Common myeloid progenitor, CD34-positive (primary cell): ENCODE measurements around the gene ADGRE3.

Source experiments
- CTCF ChIA-PET: fragments of 350-600 bp; sonication (Branson Sonifier 250); formaldehyde crosslinking; loops from one replicate; lab custom pipeline; 2021; ENCODE audit warnings: antibody characterized with exemption; lab: Charles Lee
- POLR2A ChIA-PET: fragments of 350-600 bp; sonication (Branson Sonifier 250); formaldehyde crosslinking; loops from one replicate; lab custom pipeline; 2021; ENCODE audit warnings: antibody characterized with exemption; lab: Charles Lee
- DNase-seq, 3 donors: peaks; one replicate each; pipeline versions ENCODE4 v3.0.0 to v3.0.0-alpha.2; 2013
- H3K27ac ChIP-seq, 2 experiments: 1 replicate in 1 of 2; 2 replicates in 1 of 2; pipeline ENCODE4 v1.7.0; 2013; ENCODE audit warnings: inconsistent platforms in 2 of 2, low read length in 2 of 2, mild to moderate bottlenecking in 2 of 2, low read depth in 1 of 2, moderate library complexity in 1 of 2; ENCODE audit not compliant: severe bottlenecking in 2 of 2, insufficient read depth in 1 of 2, poor library complexity in 1 of 2
- H3K27me3 ChIP-seq, 5 experiments: replicated peaks in 2 of 5; 1 replicate in 3 of 5; 2 replicates in 2 of 5; pipeline versions ENCODE4 v1.6.1 to v1.7.0; 2013; ENCODE audit warnings: low read length in 4 of 5, mild to moderate bottlenecking in 2 of 5, moderate library complexity in 2 of 5, inconsistent platforms in 1 of 5; ENCODE audit not compliant: insufficient read depth in 5 of 5, control insufficient read depth in 4 of 5
- H3K36me3 ChIP-seq, 4 experiments: 1 replicate in 2 of 4; 2 replicates in 2 of 4; pipeline versions ENCODE4 v1.6.1 to v1.7.0; 2013; ENCODE audit warnings: low read length in 3 of 4, control low read depth in 1 of 4, mild to moderate bottlenecking in 1 of 4; ENCODE audit not compliant: control insufficient read depth in 4 of 4, insufficient read depth in 4 of 4
- H3K4me1 ChIP-seq, 4 experiments: 1 replicate in 3 of 4; 2 replicates in 1 of 4; pipeline versions ENCODE4 v1.6.1 to v1.7.1; 2013; ENCODE audit warnings: low read length in 3 of 4, mild to moderate bottlenecking in 3 of 4, control low read depth in 1 of 4, inconsistent platforms in 1 of 4, moderate library complexity in 1 of 4; ENCODE audit not compliant: control insufficient read depth in 4 of 4, insufficient read depth in 4 of 4; ENCODE audit errors: control extremely low read depth in 1 of 4
- H3K4me3 ChIP-seq, 7 experiments: 1 replicate in 4 of 7; 2 replicates in 3 of 7; pipeline versions ENCODE4 v1.5.1 to v1.7.0; 2013; ENCODE audit warnings: mild to moderate bottlenecking in 7 of 7, low read length in 6 of 7, moderate library complexity in 6 of 7, inconsistent platforms in 2 of 7, low read depth in 2 of 7, control low read depth in 1 of 7; ENCODE audit not compliant: insufficient read depth in 4 of 7, control insufficient read depth in 1 of 7; ENCODE audit errors: extremely low read depth in 1 of 7
- H3K9me3 ChIP-seq, 5 experiments: 1 replicate in 4 of 5; 2 replicates in 1 of 5; pipeline versions ENCODE4 v1.6.1 to v1.7.1; 2013; ENCODE audit warnings: low read length in 4 of 5, mild to moderate bottlenecking in 2 of 5, inconsistent platforms in 1 of 5, low read depth in 1 of 5, moderate library complexity in 1 of 5; ENCODE audit not compliant: control insufficient read depth in 4 of 5, insufficient read depth in 2 of 5; ENCODE audit errors: control extremely low read depth in 1 of 5
- WGBS: methylation state at CpG from one replicate; pipeline ENCODE4 v1.1.5; 2013; ENCODE audit not compliant: insufficient coverage; 5-methylcytosine and 5-hydroxymethylcytosine counted together

Gene ADGRE3

DNA sequence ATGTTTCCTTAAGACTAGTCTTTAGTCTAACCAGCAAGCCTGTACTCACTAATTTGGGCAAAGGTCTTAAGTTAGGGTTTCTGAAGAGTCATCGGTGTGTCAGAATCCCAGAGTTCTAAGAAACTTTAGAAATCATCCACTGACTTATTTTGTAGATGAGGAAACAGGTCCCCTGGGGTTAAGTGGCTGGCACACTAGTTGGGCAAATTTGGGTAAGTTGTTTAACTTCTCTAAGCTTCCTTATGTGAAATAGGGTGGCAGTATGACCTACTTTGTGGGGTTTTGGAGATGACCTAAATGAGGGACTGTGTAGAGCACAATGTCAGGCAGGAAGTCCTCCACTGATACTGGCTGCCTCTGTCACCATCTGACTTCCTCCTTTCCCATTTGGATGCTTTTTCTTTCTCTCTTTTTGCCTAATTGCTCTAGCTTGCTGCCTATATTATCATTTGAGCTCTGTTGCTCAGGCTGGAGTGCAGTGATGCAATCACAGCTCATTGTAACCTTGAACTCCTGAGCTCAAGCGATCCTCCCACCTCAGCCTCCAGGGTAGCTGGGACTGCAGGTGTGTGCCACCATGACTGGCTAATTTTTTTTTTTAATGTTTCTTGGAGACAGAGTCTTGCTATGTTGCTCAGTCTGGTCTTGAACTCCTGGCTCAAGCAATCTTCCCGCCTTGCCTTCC lies 2.3 kb downstream of the ADGRE3 start:
- ChIA-PET CTCF (interaction anchor here (0.6 to 5.8 kb wide), 3 partner anchors 13 to 116 kb away, joined by 4 to 32 read pairs (median 8); no protein-coding TSS in a partner anchor), POLR2A (no interaction called here)
- H3K4me1 ChIP-seq, result peaks cover 0 to 17% (median 11%) of the 10 kb centered on the region in 4 experiments
- H3K9me3 ChIP-seq, result peaks cover 0 to 7% (median 6%) of the 10 kb centered on the region in 5 experiments
- H3K27ac ChIP-seq, result no peak overlapping the region
- H3K27me3 ChIP-seq, result no peaks in the 10 kb centered on the region
- 100% methylated on average over 3 of the region's 3 CpGs for WGBS
- no peak overlapping the region for H3K4me3 ChIP-seq
- H3K36me3 ChIP-seq, result no peaks in the 10 kb centered on the region
- DNase-seq, result peak in 2 of 3 donors; percentile 43 to 50

DNA sequence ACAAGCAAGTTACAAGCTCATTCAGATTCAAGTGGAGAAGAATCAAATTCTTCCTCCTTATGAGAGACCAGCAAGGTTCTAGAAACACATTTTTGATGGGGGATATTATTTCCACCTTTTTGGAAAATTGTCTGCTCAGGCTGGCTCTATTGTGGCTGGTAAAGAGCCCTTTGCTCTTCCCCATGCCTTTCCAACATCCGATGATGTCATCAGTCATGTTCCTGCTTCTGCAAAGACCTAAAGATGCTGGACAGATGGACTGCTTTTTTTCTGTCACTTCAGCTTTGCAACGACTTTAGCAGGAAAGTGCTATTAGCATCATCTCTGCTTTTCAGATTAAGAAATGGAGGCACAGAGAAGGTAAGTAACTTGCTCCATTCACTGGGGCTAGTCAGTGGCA lies 4.2 kb downstream of the ADGRE3 start:
- H3K36me3 ChIP-seq, result no peaks in the 10 kb centered on the region
- CTCF ChIA-PET, result interaction anchor here (1.1 kb wide), 1 partner anchor 15 kb away, joined by 5 read pairs; no protein-coding TSS in a partner anchor

DNA sequence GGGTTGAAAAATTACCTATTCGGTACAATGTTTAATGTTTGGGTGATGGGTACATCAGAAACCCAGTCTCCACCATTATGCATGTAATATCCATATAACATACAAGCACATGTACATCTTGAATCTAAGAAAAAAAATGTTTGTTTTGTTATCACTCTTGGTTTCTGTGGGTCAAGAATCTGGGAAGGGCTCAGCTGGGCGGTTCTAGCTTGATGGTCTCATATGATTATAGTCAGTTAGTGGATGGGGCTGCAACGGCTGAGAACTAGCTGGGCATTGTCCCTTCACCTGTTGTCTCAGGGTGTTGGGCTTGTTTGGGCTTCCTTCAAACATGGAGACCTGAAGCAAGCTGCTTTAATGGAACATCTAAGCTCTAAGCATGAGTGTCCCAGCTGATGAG lies 4.7 kb downstream of the ADGRE3 start:
- WGBS, result 82% methylated on average over 2 of the region's 3 CpGs
- ChIA-PET CTCF (interaction anchor here (1.1 kb wide), 1 partner anchor 15 kb away, joined by 5 read pairs; no protein-coding TSS in a partner anchor), POLR2A (no interaction called here)
- no peak for DNase-seq
- Histone ChIP-seq H3K9me3 (peaks cover 0 to 7% (median 6%) of the 10 kb centered on the region in 5 experiments), H3K27me3 (no peaks in the 10 kb centered on the region), H3K4me3 (no peak overlapping the region), H3K36me3 (no peaks in the 10 kb centered on the region), H3K27ac (no peak overlapping the region), H3K4me1 (peaks cover 0 to 14% (median 10%) of the 10 kb centered on the region in 4 experiments)

More for the DNA sequence above, 4.2 kb downstream of the ADGRE3 start:
- Histone ChIP-seq H3K4me1 (peaks cover 0 to 17% (median 11%) of the 10 kb centered on the region in 4 experiments), H3K27ac (no peak overlapping the region), H3K9me3 (peaks cover 0 to 7% (median 6%) of the 10 kb centered on the region in 5 experiments), H3K27me3 (no peaks in the 10 kb centered on the region), H3K4me3 (no peak overlapping the region)
- WGBS, result 72% methylated on average over 2 of the region's 2 CpGs
- POLR2A ChIA-PET, result no interaction called here
- DNase-seq, result no peak

DNA sequence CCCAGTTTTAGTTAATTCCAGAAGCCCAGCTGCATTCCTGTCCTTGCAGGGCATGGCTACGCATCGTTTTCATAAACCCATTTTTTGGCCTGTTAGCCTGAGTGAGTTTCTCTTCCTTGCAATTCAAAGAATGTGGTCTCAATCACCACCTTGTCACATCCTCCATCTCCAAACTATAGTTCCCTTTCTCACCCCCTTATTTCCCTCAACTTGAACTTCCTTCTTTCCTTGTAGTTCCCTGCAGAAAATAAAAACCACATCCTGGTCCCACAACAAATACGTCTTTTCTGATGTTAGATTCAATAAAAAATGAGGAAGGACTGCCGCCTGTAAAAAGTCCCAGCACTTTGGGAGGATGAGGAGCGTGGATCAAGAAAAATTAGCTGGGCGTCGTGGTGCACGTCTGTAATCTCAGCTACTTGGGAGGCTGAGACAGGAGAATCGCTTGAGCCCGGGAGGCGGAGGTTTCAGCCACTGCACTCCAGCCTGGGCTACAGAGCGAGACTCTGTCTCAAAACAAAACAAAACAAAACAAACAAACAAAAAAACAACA lies 13.2 kb downstream of the ADGRE3 start:
- Histone ChIP-seq H3K27me3 (no peaks in the 10 kb centered on the region), H3K9me3 (no peaks in the 10 kb centered on the region), H3K4me3 (no peak overlapping the region), H3K4me1 (peaks cover 0 to 14% (median 9%) of the 10 kb centered on the region in 4 experiments), H3K36me3 (no peaks in the 10 kb centered on the region), H3K27ac (no peak overlapping the region)
- WGBS, result 12% methylated on average over 4 of the region's 12 CpGs
- peak; percentile 40 to 49 (median 44) for DNase-seq
- POLR2A ChIA-PET, result no interaction called here
- CTCF ChIA-PET, result no interaction called here

DNA sequence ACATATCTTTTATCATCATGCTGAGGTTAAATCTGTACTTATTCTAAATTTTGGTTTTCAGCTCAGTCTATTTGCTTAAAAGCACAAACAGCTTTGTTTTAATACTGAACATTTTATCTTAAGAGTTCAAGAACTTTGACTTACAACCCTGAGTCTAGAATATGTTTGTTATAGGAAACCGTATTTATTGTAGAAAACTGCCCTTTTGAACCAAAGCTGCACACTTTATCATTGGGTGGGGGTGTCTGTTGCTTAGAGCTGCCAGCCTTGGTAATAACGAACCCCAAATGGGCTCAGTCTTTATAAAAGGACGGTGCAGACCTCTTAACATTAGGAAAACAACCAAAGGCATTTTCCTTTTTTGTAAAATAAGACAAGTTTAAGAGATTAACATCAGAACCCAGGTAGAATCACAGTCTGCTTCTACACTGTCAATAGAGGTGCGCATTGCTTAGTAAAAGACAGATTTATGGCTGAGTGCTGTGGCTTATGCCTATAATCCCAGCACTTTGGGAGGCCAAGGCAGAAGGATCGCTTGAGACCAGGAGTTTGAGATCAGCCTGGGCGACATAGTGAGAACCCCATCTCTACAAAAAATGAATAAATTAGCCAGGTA lies 14.7 kb downstream of the ADGRE3 start:
- H3K4me1 ChIP-seq, result peaks cover 0 to 14% (median 9%) of the 10 kb centered on the region in 4 experiments
- H3K27ac ChIP-seq, result no peak overlapping the region
- H3K27me3 ChIP-seq, result no peaks in the 10 kb centered on the region
- no peak overlapping the region for H3K4me3 ChIP-seq
- WGBS, result no CpG with 5 or more reads among the region's 6 CpGs
- ChIA-PET POLR2A (no interaction called here), CTCF (interaction anchor here (1.3 kb wide), 1 partner anchor 86 kb away, joined by 4 read pairs; no protein-coding TSS in a partner anchor)
- H3K9me3 ChIP-seq, result no peaks in the 10 kb centered on the region
- H3K36me3 ChIP-seq, result no peaks in the 10 kb centered on the region
- DNase-seq, result no peak

DNA sequence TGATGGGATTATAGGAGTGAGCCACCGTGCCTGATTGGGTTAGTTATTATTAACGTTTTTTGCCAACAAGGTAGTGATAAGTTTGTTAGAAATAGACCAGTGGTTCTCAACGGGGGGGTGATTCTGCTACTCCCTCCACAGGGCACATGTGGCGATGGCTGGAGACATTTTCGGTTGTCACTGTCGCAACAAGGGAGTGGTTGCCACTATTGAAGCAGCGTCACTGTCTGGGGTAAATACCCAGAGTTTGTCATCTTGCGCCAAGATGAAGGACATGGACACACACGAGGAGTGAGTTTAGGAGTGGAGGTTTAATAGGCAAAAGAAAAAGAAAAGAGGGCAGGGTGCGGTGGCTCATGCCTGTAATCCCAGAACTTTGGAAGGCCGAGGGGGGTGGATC lies 18.9 kb downstream of the ADGRE3 start:
- Histone ChIP-seq H3K36me3 (no peaks in the 10 kb centered on the region), H3K4me1 (peaks cover 0 to 3% (median 1%) of the 10 kb centered on the region in 4 experiments), H3K27me3 (peaks cover 0 to 1% (median 0%) of the 10 kb centered on the region in 5 experiments), H3K27ac (no peak overlapping the region), H3K9me3 (no peaks in the 10 kb centered on the region), H3K4me3 (no peak overlapping the region)
- POLR2A ChIA-PET, result interaction anchor here (0.6 kb wide), 1 partner anchor 839 kb away, joined by 4 read pairs; no protein-coding TSS in a partner anchor
- no peak for DNase-seq
- CTCF ChIA-PET, result no interaction called here
- WGBS, result 82% methylated on average over 9 of the region's 11 CpGs
